NCI-H2171 treated with DMSO at 0.1 percent for 48 hours (cell line): ENCODE results near the gene L3MBTL3.
A peak's percentile ranks its signal among the peaks of the same experiment; 100 is the strongest.
"Not testable (repeated sequence)": the region's sequence is repeated elsewhere in the genome, so short reads cannot be mapped to it uniquely, and the experiment has no call there.

Experiments
- DNase-seq: peaks from one replicate; lab custom pipeline; 2025; lab: John Stamatoyannopoulos, UW

L3MBTL3 gene

GRCh38 chr6:130076512-130076911 lies 58.1 kb downstream of the L3MBTL3 start:
- no peak for DNase-seq

GRCh38 chr6:130090796-130091195 lies 72.4 kb downstream of the L3MBTL3 start:
- DNase-seq: no peak

GRCh38 chr6:130093546-130093945 lies 75.2 kb downstream of the L3MBTL3 start:
- DNase-seq: no peak

DNA sequence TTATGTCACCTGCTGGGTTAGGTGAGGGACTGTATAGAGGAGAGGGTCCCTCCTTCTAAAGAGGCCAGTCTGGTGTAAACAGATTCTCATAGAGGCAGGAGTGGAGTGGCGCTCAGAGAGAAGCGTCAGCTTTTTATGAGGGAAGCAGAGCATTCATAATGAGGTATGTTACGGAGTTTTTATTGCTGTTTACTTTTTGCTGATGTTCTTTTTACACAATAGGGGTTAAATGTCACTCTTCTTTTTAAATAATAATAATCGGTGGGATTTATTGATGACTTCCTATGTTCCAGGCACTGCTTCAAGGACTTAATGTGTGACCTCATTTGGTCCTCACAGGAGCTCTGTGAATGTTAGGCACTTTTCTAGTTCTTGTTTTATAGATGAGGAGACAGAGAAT lies 79.9 kb downstream of the L3MBTL3 start:
- DNase-seq: no peak

DNA sequence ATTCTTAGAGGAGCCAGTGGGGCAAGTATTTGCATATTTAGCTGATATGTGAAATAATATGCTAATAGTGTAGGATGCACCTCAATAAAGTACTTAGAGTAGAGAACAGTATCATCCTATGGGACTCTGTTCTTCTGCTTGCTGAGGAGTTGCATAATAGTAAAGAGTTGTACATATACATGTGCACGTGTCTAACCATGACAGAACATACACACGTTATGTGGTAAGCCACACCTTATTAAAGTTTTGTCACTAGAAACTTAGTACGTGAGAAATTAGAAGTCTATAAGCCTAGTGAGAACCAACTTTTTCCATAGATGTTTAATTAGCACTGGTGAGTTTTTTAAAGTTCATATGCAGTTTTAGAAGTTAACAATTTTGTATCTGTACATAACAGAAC lies 80.7 kb downstream of the L3MBTL3 start:
- no peak for DNase-seq

- DNase-seq: no peak
These were observed 87.8 kb downstream of the L3MBTL3 start for GRCh38 chr6:130105996-130106704.

DNA sequence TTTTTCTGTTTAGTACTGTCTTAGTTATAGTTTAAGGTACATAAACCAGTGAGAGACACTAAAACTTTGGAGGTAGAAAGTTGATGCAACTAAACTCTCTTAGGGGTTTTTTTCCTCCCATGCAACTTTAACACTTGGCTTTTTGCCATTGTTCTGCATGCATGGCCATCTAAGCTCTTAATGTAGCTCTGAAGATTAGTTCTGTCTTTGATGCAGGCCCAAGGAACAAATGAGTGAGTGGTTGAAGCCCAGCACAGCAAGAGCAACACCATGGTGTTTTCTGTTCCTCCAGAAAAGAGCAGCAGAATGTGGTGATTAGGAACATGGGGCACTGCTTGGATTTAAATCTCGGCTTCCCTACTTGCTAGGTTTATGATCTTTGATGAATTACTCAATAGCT lies 89.3 kb downstream of the L3MBTL3 start:
- DNase-seq: no peak

DNA sequence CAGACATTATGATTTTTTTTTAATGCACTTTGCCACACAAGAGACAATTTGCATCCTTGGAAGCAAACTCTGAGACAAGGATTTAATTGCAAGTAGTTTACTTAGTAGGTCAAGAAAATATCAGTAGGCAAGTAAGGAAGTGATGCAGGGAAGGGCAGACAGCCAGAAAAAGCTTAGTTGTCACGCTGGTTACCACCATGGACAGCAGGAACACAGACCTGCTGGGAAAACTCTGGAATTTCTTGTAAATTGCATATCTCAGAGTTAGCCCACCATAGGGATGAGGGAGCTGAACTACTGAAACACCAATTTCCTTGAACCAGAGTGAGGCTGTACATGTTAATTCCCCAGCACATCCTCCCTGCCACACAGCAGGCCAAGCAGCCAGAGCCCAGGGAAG lies 92.7 kb downstream of the L3MBTL3 start:
- no peak for DNase-seq

GRCh38 chr6:130113201-130113710 lies 94.9 kb downstream of the L3MBTL3 start:
- no peak for DNase-seq

DNA sequence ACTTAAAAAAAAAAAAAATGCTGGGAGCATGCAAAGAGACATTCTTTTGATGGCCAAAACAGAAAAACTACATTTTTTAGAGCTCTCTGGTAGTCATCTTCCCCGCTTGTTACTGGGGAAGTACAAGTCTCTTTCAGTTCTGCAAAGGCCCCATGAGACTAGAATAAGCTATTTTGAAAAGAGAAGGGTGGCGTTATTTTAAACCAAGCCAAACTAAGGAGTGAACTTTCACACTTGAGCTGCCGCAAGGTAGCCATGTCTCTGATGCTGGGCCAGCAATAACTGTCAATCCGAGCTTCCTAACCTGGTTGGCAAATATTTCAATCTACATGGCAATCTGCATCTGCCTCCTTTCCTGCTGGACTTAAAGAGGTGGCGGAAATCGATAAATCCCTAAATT lies 96.7 kb downstream of the L3MBTL3 start:
- no peak for DNase-seq

DNA sequence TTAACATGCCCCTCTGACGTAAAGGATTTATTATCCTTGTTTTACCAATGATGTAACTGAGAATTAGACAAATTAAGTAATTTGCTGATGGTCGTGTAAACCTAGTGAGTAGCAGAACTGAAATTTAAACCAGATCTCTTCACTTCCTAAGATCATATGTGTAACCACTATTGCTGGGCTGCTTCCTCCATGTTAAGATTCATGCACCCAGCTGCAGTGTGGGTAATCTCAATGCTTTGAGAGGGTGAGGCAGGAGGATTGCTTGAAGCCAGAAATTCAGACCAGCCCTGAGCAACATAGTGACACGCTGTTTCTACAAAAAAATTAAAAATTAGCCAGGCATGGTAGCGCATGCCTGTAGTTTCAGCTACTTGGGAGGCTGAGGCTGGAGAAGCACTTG lies 97.9 kb downstream of the L3MBTL3 start:
- DNase-seq: no peak

DNA sequence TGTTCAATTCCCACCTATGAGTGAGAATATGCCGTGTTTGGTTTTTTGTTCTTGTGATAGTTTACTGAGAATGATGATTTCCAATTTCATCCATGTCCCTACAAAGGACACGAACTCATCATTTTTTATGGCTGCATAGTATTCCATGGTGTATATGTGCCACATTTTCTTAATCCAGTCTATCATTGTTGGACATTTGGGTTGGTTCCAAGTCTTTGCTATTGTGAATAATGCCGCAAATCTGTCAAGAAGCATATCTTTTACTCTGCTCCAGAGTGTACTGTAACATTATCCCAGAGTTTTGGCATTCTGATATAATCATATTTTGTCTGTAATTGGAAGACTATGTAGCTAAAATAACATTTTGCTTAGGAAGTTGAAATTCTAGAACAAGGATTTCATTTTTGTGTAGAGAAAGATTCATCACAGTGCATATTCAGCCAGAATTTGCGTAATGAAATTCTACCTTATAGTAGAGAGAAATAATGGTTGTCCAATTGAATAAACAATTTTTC lies 98.9 kb downstream of the L3MBTL3 start:
- DNase-seq: not testable (repeated sequence)

GRCh38 chr6:130118236-130118635 lies 99.9 kb downstream of the L3MBTL3 start:
- DNase-seq: peak; percentile 5

- no peak for DNase-seq
These were observed 100.8 kb downstream of the L3MBTL3 start for GRCh38 chr6:130119211-130119610.

DNA sequence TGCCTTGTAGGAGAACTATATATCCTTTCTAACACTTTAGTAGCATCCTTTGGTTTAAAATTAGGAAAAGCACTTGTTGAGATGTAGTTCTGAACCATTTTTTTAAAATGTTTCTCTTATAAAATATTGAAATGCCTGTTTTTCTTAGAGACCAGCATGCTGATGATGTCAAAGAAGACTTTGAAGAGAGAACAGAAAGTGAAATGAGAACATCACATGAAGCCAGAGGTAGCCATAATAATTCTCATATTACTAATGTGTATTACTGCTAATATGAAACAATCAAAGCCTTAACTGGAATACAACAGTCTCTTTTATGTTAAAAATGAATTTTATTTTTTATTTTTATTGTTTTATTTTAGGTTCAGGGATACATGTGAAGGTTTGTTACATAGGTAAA lies 102.3 kb downstream of the L3MBTL3 start:
- no peak for DNase-seq

DNA sequence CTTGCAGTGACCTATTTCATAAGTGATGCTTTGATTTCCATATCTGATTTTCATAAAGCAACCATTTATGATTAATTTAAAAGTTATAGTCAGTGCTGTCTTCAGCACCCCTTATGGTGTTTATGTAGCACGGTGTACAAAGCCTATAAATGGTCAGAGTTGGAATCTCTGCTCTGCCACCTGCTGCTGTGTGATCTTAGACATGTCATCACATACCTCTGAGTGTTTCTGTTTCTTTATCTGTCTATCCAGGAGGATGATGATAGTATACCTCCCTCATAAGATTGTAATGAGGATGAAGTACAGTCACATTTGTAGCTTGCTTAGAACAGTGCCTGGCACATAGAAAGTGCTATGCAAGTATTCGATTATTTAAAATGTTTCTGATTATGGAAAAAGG lies 103.9 kb downstream of the L3MBTL3 start:
- no peak for DNase-seq

DNA sequence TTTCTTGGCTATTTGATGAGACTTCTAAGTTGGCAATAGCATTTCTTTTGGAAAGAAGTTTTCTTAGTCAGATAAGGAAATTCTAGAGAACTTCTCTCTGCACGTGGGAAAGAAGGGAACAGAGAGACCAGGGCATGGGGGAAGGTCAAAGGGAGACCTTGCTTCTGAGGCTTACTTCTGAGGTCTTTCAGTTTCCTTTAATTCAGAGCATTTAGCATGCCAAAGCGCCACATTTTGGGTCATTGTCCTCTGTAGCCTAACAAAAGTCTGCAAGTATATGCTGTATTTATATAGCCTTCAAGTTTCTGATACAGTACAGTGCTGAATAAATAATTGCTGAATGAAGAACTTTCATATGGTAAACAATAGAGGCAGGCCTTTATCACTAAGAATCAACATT lies 108.8 kb downstream of the L3MBTL3 start:
- DNase-seq: no peak

- DNase-seq: no peak
These were observed 109.9 kb downstream of the L3MBTL3 start for GRCh38 chr6:130128326-130128725.

DNA sequence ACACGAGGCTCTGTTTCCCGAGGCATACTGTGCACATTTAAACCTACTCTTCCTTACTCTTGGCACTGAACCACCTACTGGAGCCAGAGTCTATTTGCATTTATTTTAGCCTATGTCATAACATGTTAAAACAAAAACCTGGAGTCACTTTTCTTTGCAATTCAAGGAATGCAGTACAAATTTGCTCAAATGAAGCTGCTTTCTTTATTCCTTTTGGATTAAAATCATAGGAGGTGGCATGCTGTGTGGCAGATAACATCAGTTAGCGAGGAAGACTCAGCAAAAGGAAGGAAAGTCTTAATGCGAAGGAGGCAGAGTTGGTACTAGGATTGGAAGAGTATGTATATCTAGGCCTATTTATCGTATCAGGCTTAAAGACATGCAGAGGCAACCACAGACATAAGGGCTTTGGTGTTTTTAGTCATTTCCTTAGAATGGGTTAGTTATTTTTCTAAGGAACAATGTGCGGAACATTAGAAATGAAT lies 111.4 kb downstream of the L3MBTL3 start:
- DNase-seq: no peak

- no peak for DNase-seq
These were observed 113.9 kb downstream of the L3MBTL3 start for GRCh38 chr6:130132286-130132701.

DNA sequence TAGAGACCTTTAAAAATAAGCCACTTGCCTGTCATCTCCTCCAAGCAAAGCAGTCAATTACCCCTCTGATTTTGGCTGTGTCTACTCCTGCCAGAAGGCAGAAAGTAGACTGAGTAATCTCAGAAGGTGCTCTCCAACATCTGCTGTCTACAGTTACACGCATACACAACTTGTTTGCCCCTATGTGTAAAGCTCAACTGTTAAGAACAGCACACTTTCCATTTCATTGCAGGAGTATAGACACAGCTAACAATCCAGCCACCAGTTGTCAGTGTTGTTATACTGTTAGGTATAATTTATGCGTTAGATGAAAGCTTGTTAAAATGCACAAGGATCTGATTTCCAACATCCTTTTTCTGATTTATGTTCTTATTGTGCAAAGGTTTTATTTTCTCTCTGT lies 116.2 kb downstream of the L3MBTL3 start:
- DNase-seq: no peak

DNA sequence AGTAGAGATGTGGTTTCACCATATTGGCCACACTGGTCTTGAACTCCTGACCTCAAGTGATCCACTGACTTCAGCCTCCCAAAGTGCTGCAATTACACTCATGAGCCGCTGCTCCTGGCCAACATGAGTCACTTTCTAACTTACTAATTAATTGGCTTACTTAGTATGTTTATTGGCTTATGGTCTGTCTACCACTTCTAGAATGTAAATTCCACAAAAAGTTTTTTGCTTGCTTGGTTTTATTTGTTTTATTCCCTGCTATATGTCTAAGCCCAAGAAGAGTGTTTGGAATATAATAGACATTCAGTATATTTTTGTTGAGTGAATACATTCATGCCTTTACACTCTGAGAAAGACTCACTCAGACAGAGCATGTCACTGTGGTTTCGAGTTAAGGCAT lies 118.4 kb downstream of the L3MBTL3 start:
- no peak for DNase-seq

DNA sequence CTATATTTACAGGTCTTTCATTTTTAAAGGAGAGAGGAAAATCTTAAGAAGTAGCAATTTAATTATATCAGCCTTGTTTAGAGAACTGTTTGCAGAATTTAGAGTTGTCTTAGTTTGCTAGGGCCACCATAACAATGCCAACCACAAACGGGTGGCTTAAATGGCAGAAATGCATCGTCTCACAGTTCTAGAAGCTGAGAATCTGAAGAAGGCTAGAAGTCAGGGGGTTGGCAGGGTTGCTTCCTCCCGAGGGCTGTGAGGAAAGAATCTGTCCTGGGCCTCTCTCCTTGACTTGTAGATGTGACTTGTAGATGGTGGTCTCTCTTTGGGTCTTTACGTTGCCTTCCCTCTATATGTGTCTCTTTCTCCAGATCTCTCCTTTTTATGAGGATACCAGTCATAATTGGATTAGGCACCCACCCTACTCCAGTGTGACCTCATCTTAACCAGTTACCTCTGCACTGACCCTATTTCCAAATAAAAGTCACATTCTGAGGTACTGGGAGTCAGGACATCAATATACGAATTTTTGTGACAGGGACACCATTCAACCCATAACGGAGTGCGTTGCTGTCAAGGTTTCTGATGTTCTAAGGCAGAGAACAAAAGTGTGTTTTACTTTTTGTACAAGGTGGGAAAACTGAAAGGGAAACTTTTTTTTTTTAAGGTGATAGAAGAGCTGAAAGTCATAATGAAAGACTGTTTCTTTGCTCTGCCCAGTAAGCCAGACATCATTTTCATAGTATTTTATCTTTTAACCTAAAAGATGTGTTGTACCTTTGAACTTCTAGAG lies 119.9 kb downstream of the L3MBTL3 start:
- no peak for DNase-seq
